HepG2 (cell line): Measurements from ENCODE around the gene MAML1. TPM values are rescaled to one million over a fixed set of nuclear protein-coding genes. Genes with fewer than 3 reads are reported as not detected.

Source experiments
- AGO1 ChIP-seq: fragments of 200-400 bp; formaldehyde crosslinking; IDR thresholded peaks from 2 replicates; pipeline ENCODE4 v1.6.1; 2017; ENCODE audit warnings: mild to moderate bottlenecking, low read depth, low read length, moderate library complexity; ENCODE audit not compliant: poor library complexity, severe bottlenecking
- BRD4 ChIP-seq: sonication (generic); formaldehyde crosslinking; IDR thresholded peaks from 2 replicates; pipeline ENCODE4 v1.4.0; 2020; ENCODE audit warnings: missing genetic modification reagents
- ELK4 ChIP-seq: sonication (generic); formaldehyde crosslinking; IDR thresholded peaks from 2 replicates; pipeline ENCODE4 v1.9.0; 2021; ENCODE audit warnings: missing genetic modification reagents, borderline replicate concordance
- FOXA1 ChIP-seq, 2 experiments: fragments of 450-650 bp in 1 of 2; sonication (generic) in 1 of 2; formaldehyde crosslinking in 1 of 2; IDR thresholded peaks; 2 replicates each; pipeline versions ENCODE4 v1.4.0 to v1.6.1; 2016 to 2020; ENCODE audit warnings: missing genetic modification reagents in 1 of 2
- FOXO1 ChIP-seq: sonication (generic); formaldehyde crosslinking; IDR thresholded peaks from 2 replicates; pipeline ENCODE4 v1.4.0; 2020; ENCODE audit warnings: missing genetic modification reagents
- GATA4 ChIP-seq: sonication (generic); IDR thresholded peaks from 2 replicates; pipeline ENCODE4 v1.6.1; 2016; ENCODE audit warnings: antibody characterized with exemption, low read depth, borderline replicate concordance
- KDM1A ChIP-seq: IDR thresholded peaks from 2 replicates; pipeline ENCODE4 v1.6.1; 2016; ENCODE audit warnings: missing compliant biosample characterization
- KDM2A ChIP-seq: sonication (generic); formaldehyde crosslinking; IDR thresholded peaks from 2 replicates; pipeline ENCODE4 v1.4.0; 2020; ENCODE audit warnings: low read depth, missing genetic modification reagents, borderline replicate concordance
- MTF1 ChIP-seq: sonication (generic); formaldehyde crosslinking; IDR thresholded peaks from 2 replicates; pipeline ENCODE4 v1.5.0; 2020; ENCODE audit warnings: missing genetic modification reagents
- NAIF1 ChIP-seq: sonication (generic); formaldehyde crosslinking; IDR thresholded peaks from 2 replicates; pipeline ENCODE4 v1.5.0; 2020; ENCODE audit warnings: mild to moderate bottlenecking, missing genetic modification reagents, borderline replicate concordance
- RXRA ChIP-seq: sonication (generic); formaldehyde crosslinking; IDR thresholded peaks from 2 replicates; pipeline ENCODE4 v1.5.1; 2020; ENCODE audit warnings: missing genetic modification reagents
- TEAD3 ChIP-seq: optimal IDR thresholded peaks from 2 replicates; pipeline ENCODE3; 2016; ENCODE audit warnings: borderline replicate concordance
- TOE1 ChIP-seq: sonication (generic); formaldehyde crosslinking; IDR thresholded peaks from 2 replicates; pipeline ENCODE4 v1.4.0; 2020; ENCODE audit warnings: mild to moderate bottlenecking, missing genetic modification reagents
- TRIM24 ChIP-seq: sonication (generic); formaldehyde crosslinking; IDR thresholded peaks from 2 replicates; pipeline ENCODE4 v1.8.0; 2022; ENCODE audit warnings: mild to moderate bottlenecking, missing genetic modification reagents
- YY1 ChIP-seq: IDR thresholded peaks from 2 replicates; pipeline ENCODE4 v1.6.1; 2011; ENCODE audit warnings: low read length, low read depth, moderate library complexity, mild to moderate bottlenecking; ENCODE audit not compliant: insufficient read depth, insufficient replicate concordance
- ZBTB42 ChIP-seq: sonication (generic); formaldehyde crosslinking; IDR thresholded peaks from 2 replicates; pipeline ENCODE4 v1.5.0; 2020; ENCODE audit warnings: mild to moderate bottlenecking, missing genetic modification reagents
- ZFP37 ChIP-seq: sonication (generic); formaldehyde crosslinking; IDR thresholded peaks from 2 replicates; pipeline ENCODE4 v1.4.0; 2020; ENCODE audit warnings: missing genetic modification reagents, borderline replicate concordance
- ZMYM3 ChIP-seq: sonication (generic); formaldehyde crosslinking; IDR thresholded peaks from 2 replicates; pipeline ENCODE4 v1.5.1; 2020; ENCODE audit warnings: mild to moderate bottlenecking, missing genetic modification reagents
- ZNF234 ChIP-seq: sonication (generic); formaldehyde crosslinking; conservative IDR thresholded peaks from 2 replicates; pipeline ENCODE4 v1.5.1; 2020; ENCODE audit warnings: mild to moderate bottlenecking, missing genetic modification reagents
- ZNF354B ChIP-seq: sonication (generic); formaldehyde crosslinking; IDR thresholded peaks from 2 replicates; pipeline ENCODE4 v1.8.0; 2022; ENCODE audit warnings: mild to moderate bottlenecking, missing genetic modification reagents
- ZNF501 ChIP-seq: sonication (generic); formaldehyde crosslinking; IDR thresholded peaks from 2 replicates; pipeline ENCODE4 v1.5.1; 2020; ENCODE audit warnings: mild to moderate bottlenecking, moderate library complexity, missing genetic modification reagents
- ZNF609 ChIP-seq: sonication (generic); formaldehyde crosslinking; IDR thresholded peaks from 2 replicates; pipeline ENCODE4 v1.4.0; 2020; ENCODE audit warnings: mild to moderate bottlenecking, missing genetic modification reagents, borderline replicate concordance
- ZNF761 ChIP-seq: sonication (generic); formaldehyde crosslinking; conservative IDR thresholded peaks from 2 replicates; pipeline ENCODE4 v1.4.0; 2020; ENCODE audit warnings: mild to moderate bottlenecking, missing genetic modification reagents
- ZNF775 ChIP-seq: sonication (generic); formaldehyde crosslinking; IDR thresholded peaks from 2 replicates; pipeline ENCODE4 v1.4.0; 2020; ENCODE audit warnings: missing genetic modification reagents, mild to moderate bottlenecking, moderate library complexity, borderline replicate concordance
- polyA plus RNA-seq, 8 experiments: library from polyadenylated mRNA; depleted of rRNA in 3 of 8; stranded (reverse) in 7 of 8; unstranded in 1 of 8; fragments of >200 nt; fragmentation: Illumina TruSeq in 4 of 8; extraction: Trizol in 4 of 8; gene quantifications; 2 replicates each; pipeline versions ENCODE4 v1.2.1 to v1.2.3, GENCODE V29; 2011 to 2016; ENCODE audit warnings: low read depth in 4 of 8, missing spikeins in 1 of 8, mixed read lengths in 1 of 8; ENCODE audit not compliant: insufficient read depth in 1 of 8
- total RNA-seq, 5 experiments: library from RNA; depleted of rRNA; stranded (reverse); fragments of >200 nt; fragmentation: Illumina TruSeq; extraction: Trizol; gene quantifications; 2 replicates each; pipeline ENCODE4 v1.2.3, GENCODE V29; 2016; ENCODE audit warnings: low read depth in 1 of 5

Gene MAML1
- total and polyA plus RNA-seq, 2 of the 13 experiments (the other 11 are each of a cell fraction or from before 2014, with no cell fraction given): 10.0 to 10.8 TPM

GRCh38 chr5:179697993-179698934, 34.4 kb upstream of the MAML1 start (continued):
- TF ChIP-seq TOE1 (CRISPR knock-in tag) (no peak; the same call in 1 of the 2 replicates), YY1 (peak; percentile 65), BRD4 (CRISPR knock-in tag) (peak; percentile 91), ZNF775 (no peak), ZMYM3 (peak; percentile 59; the same call in 1 of the 2 replicates), FOXA1 (IDR thresholded peaks at IDR 0.05) (no peak), FOXA1 (CRISPR knock-in tag; IDR thresholded peaks at IDR 0.05) (peak; percentile 38), ELK4 (no peak), AGO1 (peak; percentile 45), TRIM24 (no peak), NAIF1 (CRISPR knock-in tag) (peak; percentile 98), ZNF354B (CRISPR knock-in tag) (no peak; the same call in 1 of the 2 replicates), ZFP37 (CRISPR knock-in tag) (peak; percentile 44; the same call in 1 of the 2 replicates), RXRA (no peak), GATA4 (no peak; the same call in 1 of the 2 replicates), MTF1 (CRISPR knock-in tag) (no peak), ZBTB42 (CRISPR knock-in tag) (peak; percentile 27; the same call in 1 of the 2 replicates), KDM1A (no peak), TEAD3 (peak; percentile 67), ZNF501 (CRISPR knock-in tag) (peak; percentile 94), ZNF234 (CRISPR knock-in tag) (no peak), ZNF609 (CRISPR knock-in tag) (no peak), KDM2A (CRISPR knock-in tag) (peak; percentile 68), ZNF761 (CRISPR knock-in tag) (peak; percentile 71; the same call in 1 of the 2 replicates), FOXO1 (no peak; the same call in 1 of the 2 replicates)
